PC-9 (cell line): Measurements from ENCODE around the gene ZSWIM5. TPM values are rescaled to one million over a fixed set of nuclear protein-coding genes. Genes with fewer than 3 reads are reported as not detected.

Experiments used
- BruUV-seq: library from RNA; stranded (reverse); fragments of 400-500 nt; replicated peaks from 2 replicates; lab custom pipeline; 2021; lab: Mats Ljungman, UMichigan
- CTCF ChIA-PET: fragments of 300-600 bp; sonication (Branson Sonifier 250); formaldehyde crosslinking; loops from one replicate; lab custom pipeline; 2022; ENCODE audit warnings: antibody characterized with exemption; lab: Charles Lee
- POLR2A ChIA-PET: fragments of 300-600 bp; sonication (Branson Sonifier 250); formaldehyde crosslinking; loops from one replicate; lab custom pipeline; 2022; ENCODE audit warnings: antibody characterized with exemption; ENCODE audit not compliant: unreplicated experiment; lab: Charles Lee
- DNase-seq, 2 experiments: peaks; one replicate each; pipeline versions ENCODE4 v3.0.0 to v3.0.0-alpha.2; 2015 to 2022; ENCODE audit warnings: mixed read lengths in 1 of 2
- H2AFZ ChIP-seq: fragments of 200-600 bp; sonication (generic); 2 replicates; pipeline ENCODE4 v1.8.1; 2017; ENCODE audit warnings: antibody characterized with exemption
- H3F3A ChIP-seq: fragments of 200-600 bp; sonication (generic); 2 replicates; pipeline ENCODE4 v1.8.1; 2017; ENCODE audit warnings: antibody characterized with exemption, mild to moderate bottlenecking, low read depth; ENCODE audit not compliant: insufficient read depth
- H3K27ac ChIP-seq: fragments of 200-600 bp; sonication (generic); 2 replicates; pipeline ENCODE4 v1.6.1; 2016; ENCODE audit warnings: mixed run types
- H3K27me3 ChIP-seq: fragments of 200-600 bp; sonication (generic); 2 replicates; pipeline ENCODE4 v1.6.1; 2016; ENCODE audit warnings: low read depth, mixed run types; ENCODE audit not compliant: insufficient read depth
- H3K36me3 ChIP-seq: fragments of 200-600 bp; sonication (generic); 2 replicates; pipeline ENCODE4 v1.6.1; 2016; ENCODE audit warnings: low read depth, mixed run types
- H3K4me1 ChIP-seq: fragments of 200-600 bp; sonication (generic); replicated peaks from 2 replicates; pipeline ENCODE4 v1.6.1; 2016; ENCODE audit warnings: mixed run types; ENCODE audit not compliant: insufficient read depth
- H3K4me2 ChIP-seq: fragments of 200-600 bp; sonication (generic); 2 replicates; pipeline ENCODE4 v1.6.1; 2017; ENCODE audit warnings: mixed run types
- H3K4me3 ChIP-seq: fragments of 200-600 bp; sonication (generic); 2 replicates; pipeline ENCODE4 v1.6.1; 2016; ENCODE audit warnings: mixed run types
- H3K79me2 ChIP-seq: fragments of 200-600 bp; sonication (generic); 2 replicates; pipeline ENCODE4 v1.6.1; 2017; ENCODE audit warnings: low read depth, mixed run types
- H3K9me2 ChIP-seq: fragments of 200-600 bp; sonication (generic); 2 replicates; pipeline ENCODE4 v1.8.1; 2017; ENCODE audit warnings: mild to moderate bottlenecking; ENCODE audit not compliant: insufficient read depth
- H3K9me3 ChIP-seq: fragments of 200-600 bp; sonication (generic); 2 replicates; pipeline ENCODE4 v1.8.1; 2016; ENCODE audit warnings: low read depth; ENCODE audit not compliant: insufficient read depth
- H4K20me1 ChIP-seq: fragments of 200-600 bp; sonication (generic); 2 replicates; pipeline ENCODE4 v1.8.1; 2017; ENCODE audit not compliant: insufficient read depth
- CTCF ChIP-seq: fragments of 200-600 bp; sonication (generic); conservative IDR thresholded peaks from 2 replicates; pipeline ENCODE4 v1.6.1; 2017; ENCODE audit warnings: mixed run types, antibody characterized with exemption, mild to moderate bottlenecking, moderate library complexity
- EZH2 ChIP-seq: fragments of 200-600 bp; sonication (generic); IDR thresholded peaks from 2 replicates; pipeline ENCODE4 v1.8.0; 2017; ENCODE audit warnings: antibody characterized with exemption, low read depth
- intact Hi-C: fragments of 100-400 bp; cut with micrococcal nuclease; formaldehyde crosslinking; loops from one replicate; pipeline ENCODE4 v1.10.0; 2022; ENCODE audit not compliant: unreplicated experiment
- total RNA-seq: library from RNA; stranded (reverse); gene quantifications from 2 replicates; pipeline ENCODE4 v1.2.3, GENCODE V29; 2021

Gene ZSWIM5
- total RNA-seq, 1 experiment from 2014 or later, result 0.50 TPM

GRCh38 chr1:44976252-44976651 is 230.2 kb downstream of the ZSWIM5 start:
- H3K27me3 ChIP-seq, result no peaks in the 10 kb centered on the region
- ChIA-PET CTCF (no interaction called here), POLR2A (interaction anchor here (0.7 kb wide), 1 partner anchor 300 kb away, joined by 3 read pairs; no protein-coding TSS in a partner anchor)
- TF ChIP-seq CTCF, result no peak
- no peak for TF ChIP-seq EZH2
- no peaks in the 10 kb centered on the region for H3K4me1 ChIP-seq
- H3F3A ChIP-seq, result no peaks in the 10 kb centered on the region
- no peaks in the 10 kb centered on the region; the same call in 1 of the 2 replicates for H4K20me1 ChIP-seq
- BruUV-seq, result no TSS peak
- peaks cover 11% of the 10 kb centered on the region for H3K36me3 ChIP-seq
- DNase-seq, result no peak
- intact Hi-C loops, result no loop called here
- no peak overlapping the region for H2AFZ ChIP-seq
- H3K4me3 ChIP-seq, result no peak overlapping the region
- no peaks in the 10 kb centered on the region for H3K9me3 ChIP-seq
- no peaks in the 10 kb centered on the region for H3K9me2 ChIP-seq
- H3K27ac ChIP-seq, result no peak overlapping the region
- no peak overlapping the region for H3K4me2 ChIP-seq
- H3K79me2 ChIP-seq, result no peaks in the 10 kb centered on the region

GRCh38 chr1:44973645-44974044 is 232.8 kb downstream of the ZSWIM5 start:
- H3K27me3 ChIP-seq, result no peaks in the 10 kb centered on the region
- no peak for DNase-seq
- no peak overlapping the region for H3K27ac ChIP-seq
- no peak overlapping the region for H3K4me2 ChIP-seq
- H3F3A ChIP-seq, result no peaks in the 10 kb centered on the region
- H3K79me2 ChIP-seq, result no peaks in the 10 kb centered on the region
- no peak overlapping the region for H3K4me3 ChIP-seq
- TF ChIP-seq CTCF, result no peak
- no peak for TF ChIP-seq EZH2
- ChIA-PET POLR2A (no interaction called here), CTCF (no interaction called here)
- BruUV-seq, result no TSS peak
- no peaks in the 10 kb centered on the region for H3K9me3 ChIP-seq
- H3K9me2 ChIP-seq, result no peaks in the 10 kb centered on the region
- H2AFZ ChIP-seq, result no peak overlapping the region
- H3K4me1 ChIP-seq, result no peaks in the 10 kb centered on the region
- intact Hi-C loops, result no loop called here
- peaks cover 10% of the 10 kb centered on the region for H3K36me3 ChIP-seq
- no peaks in the 10 kb centered on the region for H4K20me1 ChIP-seq

GRCh38 chr1:44970317-44970716 is 236.1 kb downstream of the ZSWIM5 start:
- H3K27me3 ChIP-seq, result no peaks in the 10 kb centered on the region
- H3K36me3 ChIP-seq, result 0 out of 2 replicates have a peak, but pooled peaks cover 5% of the 10 kb centered on the region
- no peak overlapping the region for H3K4me2 ChIP-seq
- H3K9me3 ChIP-seq, result no peaks in the 10 kb centered on the region
- intact Hi-C loops, result no loop called here
- H2AFZ ChIP-seq, result no peak overlapping the region
- no peaks in the 10 kb centered on the region for H3F3A ChIP-seq
- ChIA-PET CTCF (interaction anchor here (0.6 kb wide), 1 partner anchor 269 kb away, joined by 6 read pairs; no protein-coding TSS in a partner anchor), POLR2A (interaction anchor here (0.6 to 0.7 kb wide), 4 partner anchors 188 to 581 kb away, joined by 3 to 8 read pairs (median 4); no protein-coding TSS in a partner anchor)
- H3K4me3 ChIP-seq, result no peak overlapping the region
- no peaks in the 10 kb centered on the region for H3K4me1 ChIP-seq
- H4K20me1 ChIP-seq, result no peaks in the 10 kb centered on the region
- DNase-seq, result no peak
- no TSS peak for BruUV-seq
- TF ChIP-seq CTCF, result no peak
- TF ChIP-seq EZH2, result no peak
- H3K27ac ChIP-seq, result no peak overlapping the region
- no peaks in the 10 kb centered on the region for H3K9me2 ChIP-seq
- no peaks in the 10 kb centered on the region for H3K79me2 ChIP-seq

Other genes with a start within 250 kb of the ZSWIM5 start
- 27.4 and 27.9 TPM in 2 replicates for gene EIF2B3, start 220.0 kb downstream of the ZSWIM5 start, total RNA-seq
- gene HECTD3, start 195.3 kb downstream of the ZSWIM5 start, total RNA-seq, result 18.6 and 21.8 TPM in 2 replicates
- 77.4 and 81.1 TPM in 2 replicates for gene UROD, start 194.4 kb downstream of the ZSWIM5 start, total RNA-seq
- gene HPDL, start 120.3 kb upstream of the ZSWIM5 start, total RNA-seq, result 10.4 and 12.7 TPM in 2 replicates
- 14.5 and 20.4 TPM in 2 replicates for gene TOE1, start 133.6 kb upstream of the ZSWIM5 start, total RNA-seq
- gene MUTYH, start 133.8 kb upstream of the ZSWIM5 start, total RNA-seq, result 52.4 and 53.2 TPM in 2 replicates